Activated gamma-delta T cell treated with anti-CD3 and anti-CD28 coated beads, Interleukin-2, amount 50 U/mL, for 16 hours (primary cell): Measurements from ENCODE around the gene CYP4V2.

Source experiments
- DNase-seq: peaks from one replicate; pipeline ENCODE4 v3.0.0-alpha.2; 2020; ENCODE audit warnings: low read depth

The CYP4V2 gene

GRCh38 chr4:186191200-186192065 is at the start of gene CYP4V2:
Gene CYP4V2, plus strand, starts transcription at chr4:186191567. Its CDS starts 257 bp downstream, at chr4:186191824.
- peak; percentile 74 for DNase-seq

GRCh38 chr4:186144198-186144945 is 47.0 kb upstream of the CYP4V2 start:
- DNase-seq: no peak

- DNase-seq: no peak
Observed at GRCh38 chr4:186144946-186145569, 46.3 kb upstream of the CYP4V2 start.

GRCh38 chr4:186146458-186146857 is 44.9 kb upstream of the CYP4V2 start:
- DNase-seq: no peak

- no peak for DNase-seq
Observed at GRCh38 chr4:186148336-186148975, 42.9 kb upstream of the CYP4V2 start.

- DNase-seq: no peak
Observed at GRCh38 chr4:186149872-186150271, 41.5 kb upstream of the CYP4V2 start.

- no peak for DNase-seq
Observed at GRCh38 chr4:186150926-186151325, 40.4 kb upstream of the CYP4V2 start.

- no peak for DNase-seq
Observed at GRCh38 chr4:186151499-186151898, 39.9 kb upstream of the CYP4V2 start.

- no peak for DNase-seq
Observed at GRCh38 chr4:186158021-186158813, 33.1 kb upstream of the CYP4V2 start.

- no peak for DNase-seq
Observed at GRCh38 chr4:186158966-186159365, 32.4 kb upstream of the CYP4V2 start.

- DNase-seq: no peak
Observed at GRCh38 chr4:186159613-186160012, 31.8 kb upstream of the CYP4V2 start.

GRCh38 chr4:186161138-186161537 is 30.2 kb upstream of the CYP4V2 start:
- no peak for DNase-seq

GRCh38 chr4:186166852-186167512 is 24.4 kb upstream of the CYP4V2 start:
- DNase-seq: no peak

- no peak for DNase-seq
Observed at GRCh38 chr4:186167605-186168004, 23.8 kb upstream of the CYP4V2 start.

- DNase-seq: no peak
Observed at GRCh38 chr4:186168750-186169149, 22.6 kb upstream of the CYP4V2 start.

- DNase-seq: no peak
Observed at GRCh38 chr4:186169333-186169944, 21.9 kb upstream of the CYP4V2 start.

GRCh38 chr4:186169945-186170802 is 21.2 kb upstream of the CYP4V2 start:
- DNase-seq: no peak

GRCh38 chr4:186170966-186171365 is 20.4 kb upstream of the CYP4V2 start:
- DNase-seq: no peak

- DNase-seq: no peak
Observed at GRCh38 chr4:186172546-186172945, 18.8 kb upstream of the CYP4V2 start.
